Nephron (organoid): ENCODE results near the gene DNM1.

ENCODE experiments used
- H3K27ac Mint-ChIP-seq, 3 experiments: 2 replicates each; pipeline ENCODE4 v1.8.0; 2020; ENCODE audit warnings: mixed read lengths in 3 of 3, mild to moderate bottlenecking in 2 of 3, moderate library complexity in 1 of 3
- H3K27me3 Mint-ChIP-seq: 2 replicates; pipeline ENCODE4 v1.8.0; 2021; ENCODE audit warnings: low read depth, mild to moderate bottlenecking, moderate library complexity, mixed read lengths
- H3K36me3 Mint-ChIP-seq: 2 replicates; pipeline ENCODE4 v1.8.0; 2020; ENCODE audit warnings: low read depth, mixed read lengths
- H3K4me1 Mint-ChIP-seq: 2 replicates; pipeline ENCODE4 v1.8.0; 2020; ENCODE audit warnings: mixed read lengths
- H3K4me3 Mint-ChIP-seq, 3 experiments: 2 replicates each; pipeline ENCODE4 v1.8.0; 2020; ENCODE audit warnings: mild to moderate bottlenecking in 3 of 3, mixed read lengths in 3 of 3, moderate library complexity in 2 of 3
- H3K9me3 Mint-ChIP-seq: 2 replicates; pipeline ENCODE4 v1.8.0; 2020; ENCODE audit warnings: mixed read lengths
- TF ChIP-seq, protein P1 (sequence below), 3 experiments: fragments of 200-600 bp; sonication (generic); IDR thresholded peaks; one replicate each; pipeline ENCODE4 v1.5.0; 2021; ENCODE audit warnings: antibody characterized with exemption in 3 of 3; ENCODE audit not compliant: unreplicated experiment in 3 of 3

Gene DNM1

DNA sequence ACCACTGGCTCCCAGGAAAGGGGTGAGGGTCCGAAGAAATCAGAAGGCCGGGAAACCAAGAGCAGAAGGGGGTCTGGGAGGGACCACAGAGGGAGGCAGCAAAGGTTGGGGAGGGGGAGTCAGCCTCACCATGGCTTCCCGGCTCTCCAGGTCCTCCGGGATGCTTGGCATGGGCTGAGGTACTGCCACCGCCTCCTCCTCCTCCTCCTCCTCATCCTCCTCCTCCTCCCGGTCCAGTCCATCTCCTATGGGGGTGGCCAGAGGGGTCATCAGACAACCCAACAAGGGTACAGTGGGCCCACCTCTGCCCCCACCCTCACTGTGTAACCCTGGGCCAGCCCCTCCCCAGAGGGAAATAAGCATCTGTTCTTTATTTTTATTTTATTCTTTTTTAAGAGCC, 55.1 kb downstream of the DNM1 start:
- TF ChIP-seq, protein P1, sequence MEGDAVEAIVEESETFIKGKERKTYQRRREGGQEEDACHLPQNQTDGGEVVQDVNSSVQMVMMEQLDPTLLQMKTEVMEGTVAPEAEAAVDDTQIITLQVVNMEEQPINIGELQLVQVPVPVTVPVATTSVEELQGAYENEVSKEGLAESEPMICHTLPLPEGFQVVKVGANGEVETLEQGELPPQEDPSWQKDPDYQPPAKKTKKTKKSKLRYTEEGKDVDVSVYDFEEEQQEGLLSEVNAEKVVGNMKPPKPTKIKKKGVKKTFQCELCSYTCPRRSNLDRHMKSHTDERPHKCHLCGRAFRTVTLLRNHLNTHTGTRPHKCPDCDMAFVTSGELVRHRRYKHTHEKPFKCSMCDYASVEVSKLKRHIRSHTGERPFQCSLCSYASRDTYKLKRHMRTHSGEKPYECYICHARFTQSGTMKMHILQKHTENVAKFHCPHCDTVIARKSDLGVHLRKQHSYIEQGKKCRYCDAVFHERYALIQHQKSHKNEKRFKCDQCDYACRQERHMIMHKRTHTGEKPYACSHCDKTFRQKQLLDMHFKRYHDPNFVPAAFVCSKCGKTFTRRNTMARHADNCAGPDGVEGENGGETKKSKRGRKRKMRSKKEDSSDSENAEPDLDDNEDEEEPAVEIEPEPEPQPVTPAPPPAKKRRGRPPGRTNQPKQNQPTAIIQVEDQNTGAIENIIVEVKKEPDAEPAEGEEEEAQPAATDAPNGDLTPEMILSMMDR (IDR thresholded peaks at IDR 0.05; ENCODE audit: unreplicated experiment in 3 of 3), result no peak
- Mint-ChIP-seq H3K27ac (no peak overlapping the region), H3K27me3 (no peaks in the 10 kb centered on the region), H3K36me3 (peaks cover 51% of the 10 kb centered on the region), H3K9me3 (no peaks in the 10 kb centered on the region), H3K4me1 (peaks cover 5% of the 10 kb centered on the region), H3K4me3 (no peak overlapping the region)

DNA sequence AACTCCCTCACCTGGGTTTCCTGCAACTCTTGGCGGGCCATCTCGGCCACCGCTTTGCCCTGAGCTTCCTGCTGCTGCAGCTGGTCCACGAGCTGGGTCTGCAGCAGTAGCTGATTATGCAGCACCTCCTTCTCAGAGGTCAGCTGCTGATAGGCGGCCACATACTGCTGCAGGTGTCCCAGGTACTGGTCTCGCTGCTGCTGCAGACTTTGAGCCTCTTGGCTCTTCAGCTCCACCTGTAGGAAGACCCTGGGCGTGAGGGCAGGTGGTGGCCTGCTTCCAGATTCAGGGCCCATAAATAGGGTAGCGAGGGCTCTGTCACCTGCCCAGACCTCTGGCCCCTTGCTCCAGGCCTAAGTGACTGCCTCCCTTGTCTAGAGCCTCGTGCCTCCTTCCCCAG, 56.0 kb downstream of the DNM1 start:
- Mint-ChIP-seq H3K4me3 (no peak overlapping the region), H3K4me1 (peaks cover 5% of the 10 kb centered on the region), H3K27me3 (no peaks in the 10 kb centered on the region), H3K9me3 (no peaks in the 10 kb centered on the region), H3K27ac (no peak overlapping the region), H3K36me3 (peaks cover 51% of the 10 kb centered on the region)
- TF ChIP-seq, protein P1 (IDR thresholded peaks at IDR 0.05; ENCODE audit: unreplicated experiment in 3 of 3), result no peak

DNA sequence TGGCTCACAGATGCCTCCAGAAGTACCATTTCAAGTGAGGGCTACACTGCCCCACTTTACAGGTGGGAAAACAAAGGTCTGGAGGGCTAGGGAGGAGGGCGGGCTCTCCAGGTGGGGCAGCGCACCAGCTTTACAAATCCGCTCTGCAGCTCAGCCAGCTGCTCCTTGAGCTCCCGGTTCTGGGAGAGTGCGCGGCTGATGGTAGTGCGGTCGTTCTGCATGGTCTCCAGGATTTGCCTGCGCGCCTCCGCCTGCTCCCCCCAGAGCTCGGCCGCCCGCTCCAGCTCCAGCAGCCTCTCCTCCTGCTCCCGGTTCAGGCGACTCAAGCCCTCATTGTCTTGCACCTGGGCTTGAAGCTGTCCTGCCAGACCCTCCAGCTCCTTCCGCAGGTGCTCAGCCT, 57.2 kb downstream of the DNM1 start:
- TF ChIP-seq, protein P1 (IDR thresholded peaks at IDR 0.05; ENCODE audit: unreplicated experiment in 3 of 3), result no peak
- no peak overlapping the region for H3K4me3 Mint-ChIP-seq
- H3K4me1 Mint-ChIP-seq, result peaks cover under 1% of the 10 kb centered on the region
- H3K27me3 Mint-ChIP-seq, result no peaks in the 10 kb centered on the region
- no peaks in the 10 kb centered on the region for H3K9me3 Mint-ChIP-seq
- H3K27ac Mint-ChIP-seq, result no peak overlapping the region
- H3K36me3 Mint-ChIP-seq, result peaks cover 52% of the 10 kb centered on the region

DNA sequence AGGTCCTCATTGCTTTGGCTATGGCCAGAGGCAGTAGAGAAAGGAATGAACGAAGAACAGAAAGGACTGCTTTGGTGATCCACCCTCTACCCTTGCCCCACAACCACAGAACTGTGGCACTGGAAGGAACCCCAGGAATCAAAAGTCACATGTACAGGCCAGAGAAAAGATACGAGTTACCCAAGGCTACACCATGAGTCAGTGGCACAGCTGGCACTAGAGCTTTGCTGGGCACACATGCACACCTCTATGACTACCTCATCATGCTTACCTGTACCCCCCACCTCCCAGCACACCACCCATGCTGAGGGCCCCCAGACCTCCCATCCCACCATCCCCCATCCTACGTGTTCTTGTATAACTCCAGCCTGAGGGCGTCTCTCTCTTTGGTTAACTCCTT, 59.5 kb downstream of the DNM1 start:
- no peaks in the 10 kb centered on the region for H3K9me3 Mint-ChIP-seq
- H3K36me3 Mint-ChIP-seq, result peaks cover 70% of the 10 kb centered on the region
- H3K4me3 Mint-ChIP-seq, result no peak overlapping the region
- TF ChIP-seq, protein P1 (IDR thresholded peaks at IDR 0.05; ENCODE audit: unreplicated experiment in 3 of 3), result no peak
- no peaks in the 10 kb centered on the region for H3K27me3 Mint-ChIP-seq
- H3K4me1 Mint-ChIP-seq, result no peaks in the 10 kb centered on the region
- H3K27ac Mint-ChIP-seq, result no peak overlapping the region

DNA sequence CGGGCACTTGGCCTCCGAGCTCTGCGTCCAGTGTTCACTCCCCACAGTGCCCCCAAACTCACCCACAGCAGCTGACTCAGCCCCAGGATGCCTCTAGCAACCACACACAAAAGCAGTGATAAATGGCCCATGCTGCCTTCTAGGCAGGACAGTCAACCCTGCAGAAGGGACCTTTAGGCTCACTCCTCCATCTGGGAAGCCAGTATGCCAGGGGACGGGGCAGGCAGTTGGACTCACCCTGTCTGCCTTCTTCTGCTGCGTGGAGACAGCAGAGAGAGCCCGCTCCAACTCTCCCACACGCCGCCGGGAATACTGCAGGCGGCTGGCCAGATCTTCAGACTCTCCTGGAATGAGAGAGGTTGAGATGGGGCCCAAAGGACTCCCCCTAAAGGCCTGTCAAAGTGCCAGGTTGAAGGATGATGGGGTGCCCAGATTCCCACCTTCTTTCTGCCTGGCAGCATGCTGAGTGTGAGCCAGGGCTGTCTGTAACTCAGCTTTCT, 62.2 kb downstream of the DNM1 start:
- Mint-ChIP-seq H3K4me1 (no peaks in the 10 kb centered on the region), H3K27ac (no peak overlapping the region), H3K4me3 (no peak overlapping the region)

More for the DNA sequence above, 62.2 kb downstream of the DNM1 start:
- Mint-ChIP-seq H3K36me3 (peaks cover 62% of the 10 kb centered on the region), H3K9me3 (no peaks in the 10 kb centered on the region), H3K27me3 (no peaks in the 10 kb centered on the region)
- TF ChIP-seq, protein P1 (IDR thresholded peaks at IDR 0.05; ENCODE audit: unreplicated experiment in 3 of 3), result no peak
